ENCODE data around the gene PIK3C2A. TPM values are rescaled to one million over a fixed set of nuclear protein-coding genes. Genes with fewer than 3 reads are reported as not detected.

The PIK3C2A gene
- total RNA-seq, 1 donor from 2014 or later = 84.9 TPM

DNA sequence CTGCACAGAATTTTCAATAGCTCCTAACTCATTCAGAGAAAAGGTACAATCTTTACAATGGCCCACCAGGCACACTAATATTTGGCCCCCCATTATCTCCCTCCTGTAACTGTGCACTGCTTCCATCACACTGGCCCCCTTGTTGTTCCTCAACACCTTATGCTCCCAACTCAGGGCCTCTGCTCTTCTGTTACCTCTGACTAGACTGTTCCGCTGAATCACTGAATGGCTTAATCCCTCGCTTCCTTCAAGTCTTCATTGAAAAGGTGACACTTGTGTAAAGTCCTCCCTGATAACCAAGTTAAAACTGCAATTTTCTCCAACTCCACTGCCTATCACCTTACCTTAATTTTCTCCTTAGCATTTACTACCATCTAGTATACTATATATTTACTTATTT lies 21.8 kb downstream of the PIK3C2A start:
- Histone ChIP-seq H3K4me2 (ENCODE audit: low read length) (no peak overlapping the region), H4K20me1 (ENCODE audit: insufficient read depth, low read length) (peaks cover 45% of the 10 kb centered on the region), H3K4me1 (ENCODE audit: insufficient read depth, low read length) (no peaks in the 10 kb centered on the region), H3K9ac (ENCODE audit: low read length) (no peak overlapping the region), H3K27me3 (ENCODE audit: insufficient read depth, low read length) (no peaks in the 10 kb centered on the region), H3K36me3 (ENCODE audit: insufficient read depth, low read length) (no peaks in the 10 kb centered on the region), H2AFZ (ENCODE audit: low read depth, low read length) (no peak overlapping the region), H3K9me3 (ENCODE audit: insufficient read depth, low read depth, low read length) (no peaks in the 10 kb centered on the region), H3K4me3 (ENCODE audit: insufficient read depth, low read depth, low read length) (no peak overlapping the region), H3K79me2 (ENCODE audit: insufficient read depth, low read length) (peaks cover 53% of the 10 kb centered on the region), H3K27ac (ENCODE audit: low read depth, low read length) (no peak overlapping the region)
- DNase-seq (ENCODE audit: low read depth) (no peak), FAIRE-seq (no peak)
- peaks cover 10% of the 10 kb centered on the region for H3K4me1 Mint-ChIP-seq (ENCODE audit: low read depth, unreplicated experiment)
- H3K9me3 Mint-ChIP-seq (ENCODE audit: unreplicated experiment) = no peaks in the 10 kb centered on the region
- no peak overlapping the region for H3K27ac Mint-ChIP-seq (ENCODE audit: unreplicated experiment)
- H3K27me3 Mint-ChIP-seq (ENCODE audit: low read depth, unreplicated experiment) = no peaks in the 10 kb centered on the region
- peaks cover 7% of the 10 kb centered on the region for H3K36me3 Mint-ChIP-seq (ENCODE audit: low read depth, unreplicated experiment)
- no peak for TF ChIP-seq EZH2 (IDR thresholded peaks at IDR 0.05; ENCODE audit: insufficient read depth, low read length)
- TF ChIP-seq, protein P1, sequence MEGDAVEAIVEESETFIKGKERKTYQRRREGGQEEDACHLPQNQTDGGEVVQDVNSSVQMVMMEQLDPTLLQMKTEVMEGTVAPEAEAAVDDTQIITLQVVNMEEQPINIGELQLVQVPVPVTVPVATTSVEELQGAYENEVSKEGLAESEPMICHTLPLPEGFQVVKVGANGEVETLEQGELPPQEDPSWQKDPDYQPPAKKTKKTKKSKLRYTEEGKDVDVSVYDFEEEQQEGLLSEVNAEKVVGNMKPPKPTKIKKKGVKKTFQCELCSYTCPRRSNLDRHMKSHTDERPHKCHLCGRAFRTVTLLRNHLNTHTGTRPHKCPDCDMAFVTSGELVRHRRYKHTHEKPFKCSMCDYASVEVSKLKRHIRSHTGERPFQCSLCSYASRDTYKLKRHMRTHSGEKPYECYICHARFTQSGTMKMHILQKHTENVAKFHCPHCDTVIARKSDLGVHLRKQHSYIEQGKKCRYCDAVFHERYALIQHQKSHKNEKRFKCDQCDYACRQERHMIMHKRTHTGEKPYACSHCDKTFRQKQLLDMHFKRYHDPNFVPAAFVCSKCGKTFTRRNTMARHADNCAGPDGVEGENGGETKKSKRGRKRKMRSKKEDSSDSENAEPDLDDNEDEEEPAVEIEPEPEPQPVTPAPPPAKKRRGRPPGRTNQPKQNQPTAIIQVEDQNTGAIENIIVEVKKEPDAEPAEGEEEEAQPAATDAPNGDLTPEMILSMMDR (IDR thresholded peaks at IDR 0.05; ENCODE audit: insufficient read depth, low read depth, low read length) = no peak
- H3K4me3 Mint-ChIP-seq (ENCODE audit: unreplicated experiment) = no peak overlapping the region

DNA sequence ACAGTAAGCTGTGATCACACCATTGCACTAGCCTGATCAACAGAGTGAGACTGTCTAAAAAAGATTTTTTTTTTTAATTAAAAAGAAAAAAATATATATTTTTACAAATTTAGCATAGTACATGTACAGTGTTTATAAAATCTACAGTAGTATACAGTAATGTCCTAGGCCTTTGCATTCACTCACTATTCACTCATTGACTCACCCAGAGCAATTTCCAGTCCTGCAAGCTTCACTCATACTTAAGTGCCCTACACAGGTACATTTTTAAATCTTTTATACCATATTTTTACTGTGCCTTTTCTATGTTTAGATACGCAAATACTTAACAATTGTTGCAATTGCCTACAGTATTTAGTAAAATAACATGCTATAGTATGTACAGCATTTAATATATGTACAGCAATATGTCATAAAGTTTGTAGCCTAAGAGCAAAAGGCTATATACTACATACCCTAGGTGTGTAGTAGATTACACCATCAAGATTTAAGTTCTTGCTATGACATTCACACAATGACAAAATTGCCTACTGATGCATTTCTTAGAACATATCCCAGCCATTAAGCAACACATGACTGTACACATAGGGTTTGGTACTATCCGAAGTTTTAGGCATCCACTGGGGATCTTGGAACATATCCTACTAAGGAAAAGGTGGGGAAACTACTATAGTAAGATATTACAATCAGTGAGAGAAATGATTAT lies 22.8 kb downstream of the PIK3C2A start:
- H3K36me3 Mint-ChIP-seq (ENCODE audit: low read depth, unreplicated experiment) = peaks cover 3% of the 10 kb centered on the region
- no peak overlapping the region for H3K27ac Mint-ChIP-seq (ENCODE audit: unreplicated experiment)
- H3K4me1 Mint-ChIP-seq (ENCODE audit: low read depth, unreplicated experiment) = peaks cover 10% of the 10 kb centered on the region
- H3K4me3 ChIP-seq (ENCODE audit: insufficient read depth, low read depth, low read length) = no peak overlapping the region
- H3K27me3 Mint-ChIP-seq (ENCODE audit: low read depth, unreplicated experiment) = no peaks in the 10 kb centered on the region
- no peaks in the 10 kb centered on the region for H3K36me3 ChIP-seq (ENCODE audit: insufficient read depth, low read length)
- TF ChIP-seq, protein P1 (IDR thresholded peaks at IDR 0.05; ENCODE audit: insufficient read depth, low read depth, low read length) = no peak
- TF ChIP-seq EZH2 (IDR thresholded peaks at IDR 0.05; ENCODE audit: insufficient read depth, low read length) = no peak
- no peak overlapping the region for H3K9ac ChIP-seq (ENCODE audit: low read length)
- FAIRE-seq (no peak), DNase-seq (ENCODE audit: low read depth) (no peak)
- H4K20me1 ChIP-seq (ENCODE audit: insufficient read depth, low read length) = peaks cover 51% of the 10 kb centered on the region
- no peak overlapping the region for H2AFZ ChIP-seq (ENCODE audit: low read depth, low read length)
- no peak overlapping the region for H3K4me3 Mint-ChIP-seq (ENCODE audit: unreplicated experiment)
- H3K4me2 ChIP-seq (ENCODE audit: low read length) = no peak overlapping the region
- no peaks in the 10 kb centered on the region for H3K4me1 ChIP-seq (ENCODE audit: insufficient read depth, low read length)
- no peaks in the 10 kb centered on the region for H3K27me3 ChIP-seq (ENCODE audit: insufficient read depth, low read length)
- H3K27ac ChIP-seq (ENCODE audit: low read depth, low read length) = no peak overlapping the region
- H3K9me3 ChIP-seq (ENCODE audit: insufficient read depth, low read depth, low read length) = no peaks in the 10 kb centered on the region
- H3K9me3 Mint-ChIP-seq (ENCODE audit: unreplicated experiment) = no peaks in the 10 kb centered on the region
- H3K79me2 ChIP-seq (ENCODE audit: insufficient read depth, low read length) = peaks cover 56% of the 10 kb centered on the region

DNA sequence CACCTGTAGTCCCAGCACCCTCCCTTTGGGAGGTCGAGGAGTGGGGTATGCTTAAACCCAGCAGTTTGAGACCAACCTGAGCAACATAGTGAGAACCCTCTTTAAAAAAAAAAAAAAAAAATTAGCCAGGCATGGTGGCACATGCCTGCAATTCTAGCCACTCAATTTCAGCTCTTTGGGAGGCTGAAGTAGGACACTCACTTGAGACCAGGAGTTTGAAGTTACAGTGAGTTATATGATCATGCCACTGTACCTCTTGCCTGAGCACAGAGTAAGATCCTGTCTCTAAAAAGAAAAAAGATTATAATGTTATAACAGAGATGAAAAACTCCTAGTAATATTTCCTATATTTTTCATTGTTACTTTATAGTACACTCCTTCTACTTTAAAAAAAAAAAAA lies 23.9 kb downstream of the PIK3C2A start:
- peaks cover 10% of the 10 kb centered on the region for H3K4me1 Mint-ChIP-seq (ENCODE audit: low read depth, unreplicated experiment)
- Histone ChIP-seq H3K27me3 (ENCODE audit: insufficient read depth, low read length) (no peaks in the 10 kb centered on the region), H3K4me2 (ENCODE audit: low read length) (no peak overlapping the region), H3K27ac (ENCODE audit: low read depth, low read length) (no peak overlapping the region), H4K20me1 (ENCODE audit: insufficient read depth, low read length) (peaks cover 49% of the 10 kb centered on the region), H3K79me2 (ENCODE audit: insufficient read depth, low read length) (peaks cover 67% of the 10 kb centered on the region), H3K36me3 (ENCODE audit: insufficient read depth, low read length) (no peaks in the 10 kb centered on the region), H2AFZ (ENCODE audit: low read depth, low read length) (no peak overlapping the region), H3K9me3 (ENCODE audit: insufficient read depth, low read depth, low read length) (no peaks in the 10 kb centered on the region), H3K9ac (ENCODE audit: low read length) (no peak overlapping the region), H3K4me1 (ENCODE audit: insufficient read depth, low read length) (no peaks in the 10 kb centered on the region), H3K4me3 (ENCODE audit: insufficient read depth, low read depth, low read length) (no peak overlapping the region)
- no peaks in the 10 kb centered on the region for H3K27me3 Mint-ChIP-seq (ENCODE audit: low read depth, unreplicated experiment)
- TF ChIP-seq EZH2 (IDR thresholded peaks at IDR 0.05; ENCODE audit: insufficient read depth, low read length) = no peak
- H3K9me3 Mint-ChIP-seq (ENCODE audit: unreplicated experiment) = no peaks in the 10 kb centered on the region
- H3K4me3 Mint-ChIP-seq (ENCODE audit: unreplicated experiment) = no peak overlapping the region
- no peak overlapping the region for H3K27ac Mint-ChIP-seq (ENCODE audit: unreplicated experiment)
- FAIRE-seq (no peak), DNase-seq (ENCODE audit: low read depth) (no peak)
- peaks cover 3% of the 10 kb centered on the region for H3K36me3 Mint-ChIP-seq (ENCODE audit: low read depth, unreplicated experiment)
